GM19035 (cell line): ENCODE measurements around the gene PHACTR3.

Experiments used
- ATAC-seq: cut with Tn5 transposase; IDR thresholded peaks from one replicate; pipeline ENCODE4 v1.9.1; 2021; ENCODE audit not compliant: unreplicated experiment

The PHACTR3 gene

GRCh38 chr20:59645271-59645670 is 40.9 kb downstream of the PHACTR3 start:
- no peak for ATAC-seq

GRCh38 chr20:59645761-59646171 is 41.4 kb downstream of the PHACTR3 start:
- no peak for ATAC-seq

GRCh38 chr20:59646487-59646886 is 42.1 kb downstream of the PHACTR3 start:
- ATAC-seq, result no peak

- ATAC-seq, result no peak
Observed at GRCh38 chr20:59647271-59647670, 42.9 kb downstream of the PHACTR3 start.

GRCh38 chr20:59648466-59649070 is 44.2 kb downstream of the PHACTR3 start:
- ATAC-seq, result no peak

- no peak for ATAC-seq
Observed at GRCh38 chr20:59650418-59650817, 46.1 kb downstream of the PHACTR3 start.

GRCh38 chr20:59652381-59652780 is 48.0 kb downstream of the PHACTR3 start:
- no peak for ATAC-seq

- no peak for ATAC-seq
Observed at GRCh38 chr20:59656417-59656816, 52.1 kb downstream of the PHACTR3 start.

GRCh38 chr20:59657459-59658046 is 53.2 kb downstream of the PHACTR3 start:
- ATAC-seq, result no peak

- ATAC-seq, result no peak
Observed at GRCh38 chr20:59660471-59660870, 56.1 kb downstream of the PHACTR3 start.

- ATAC-seq, result no peak
Observed at GRCh38 chr20:59661153-59661552, 56.8 kb downstream of the PHACTR3 start.

GRCh38 chr20:59661621-59662020 is 57.3 kb downstream of the PHACTR3 start:
- ATAC-seq, result no peak

GRCh38 chr20:59662161-59662560 is 57.8 kb downstream of the PHACTR3 start:
- no peak for ATAC-seq

- no peak for ATAC-seq
Observed at GRCh38 chr20:59662856-59663512, 58.6 kb downstream of the PHACTR3 start.

GRCh38 chr20:59663513-59664060 is 59.2 kb downstream of the PHACTR3 start:
- no peak for ATAC-seq

GRCh38 chr20:59664421-59664941 is 60.1 kb downstream of the PHACTR3 start:
- ATAC-seq, result no peak

- no peak for ATAC-seq
Observed at GRCh38 chr20:59665656-59666555, 61.6 kb downstream of the PHACTR3 start.

GRCh38 chr20:59666586-59666985 is 62.2 kb downstream of the PHACTR3 start:
- no peak for ATAC-seq

GRCh38 chr20:59667131-59667530 is 62.8 kb downstream of the PHACTR3 start:
- no peak for ATAC-seq

- no peak for ATAC-seq
Observed at GRCh38 chr20:59667981-59668515, 63.7 kb downstream of the PHACTR3 start.
